ENCODE measurements around the gene PCDHA5. TPM values are rescaled to one million over a fixed set of nuclear protein-coding genes. Genes with fewer than 3 reads are reported as not detected.

PCDHA5 gene
- total RNA-seq, 2 donors from 2014 or later, result 2.3 to 4.0 TPM

DNA sequence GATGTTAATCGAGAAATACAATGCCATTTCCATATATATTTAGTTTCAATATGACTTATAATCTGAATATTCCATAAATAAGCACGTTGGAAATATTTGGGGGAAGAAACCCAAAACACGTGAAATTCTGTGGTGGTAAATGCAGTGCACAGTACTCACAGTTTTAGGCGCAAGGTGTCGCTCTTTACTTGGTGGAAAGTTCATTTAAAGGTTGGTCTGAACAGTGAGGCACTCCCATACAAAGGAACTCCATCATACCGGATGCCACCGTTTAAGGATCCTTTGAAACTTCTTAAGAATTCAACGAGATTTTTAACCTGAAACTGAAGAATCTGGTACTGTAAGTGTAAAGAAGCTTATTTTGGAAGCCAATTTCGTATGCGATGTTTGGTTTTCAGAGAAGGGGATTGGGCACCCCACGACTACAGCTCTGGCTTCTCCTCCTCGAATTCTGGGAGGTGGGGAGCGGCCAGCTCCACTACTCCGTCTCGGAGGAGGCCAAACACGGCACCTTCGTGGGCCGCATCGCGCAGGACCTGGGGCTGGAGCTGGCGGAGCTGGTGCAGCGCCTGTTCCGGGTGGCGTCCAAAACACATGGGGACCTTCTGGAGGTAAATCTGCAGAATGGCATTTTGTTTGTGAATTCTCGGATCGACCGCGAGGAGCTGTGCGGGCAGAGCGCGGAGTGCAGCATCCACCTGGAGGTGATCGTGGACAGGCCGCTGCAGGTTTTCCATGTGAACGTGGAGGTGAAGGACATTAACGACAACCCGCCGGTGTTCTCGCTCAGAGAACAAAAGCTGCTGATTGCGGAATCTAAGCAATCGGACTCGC lies 47.5 kb downstream of the PCDHA5 start, which contains the start of gene PCDHA11:
TSS of gene PCDHA11 (plus strand) at position 237 of the 834 bp plus-strand sequence. CDS start at position 384, 147 bp downstream.
- intact Hi-C loops (cut with DNase I), result no loop called here
- Histone ChIP-seq H3K27me3 (no peaks in the 10 kb centered on the region), H3K4me3 (no peak within 1 kb of the TSS), H3K36me3 (replicated peaks in 1 of 2; ENCODE audit: insufficient read depth in 1 of 2, low read depth in 2 of 2) (no peaks in the 10 kb centered on the region), H3K4me1 (no peaks in the 10 kb centered on the region), H3K27ac (no peak within 1 kb of the TSS), H3K9me3 (peaks cover 0 to 16% (median 3%) of the 10 kb centered on the region in 3 donors)
- WGBS, 2 donors, result 17 to 23% methylated on average over 22 to 41 of the region's 41 CpGs
- no peak for TF ChIP-seq POLR2A (IDR thresholded peaks at IDR 0.05)
- TF ChIP-seq, protein P1, sequence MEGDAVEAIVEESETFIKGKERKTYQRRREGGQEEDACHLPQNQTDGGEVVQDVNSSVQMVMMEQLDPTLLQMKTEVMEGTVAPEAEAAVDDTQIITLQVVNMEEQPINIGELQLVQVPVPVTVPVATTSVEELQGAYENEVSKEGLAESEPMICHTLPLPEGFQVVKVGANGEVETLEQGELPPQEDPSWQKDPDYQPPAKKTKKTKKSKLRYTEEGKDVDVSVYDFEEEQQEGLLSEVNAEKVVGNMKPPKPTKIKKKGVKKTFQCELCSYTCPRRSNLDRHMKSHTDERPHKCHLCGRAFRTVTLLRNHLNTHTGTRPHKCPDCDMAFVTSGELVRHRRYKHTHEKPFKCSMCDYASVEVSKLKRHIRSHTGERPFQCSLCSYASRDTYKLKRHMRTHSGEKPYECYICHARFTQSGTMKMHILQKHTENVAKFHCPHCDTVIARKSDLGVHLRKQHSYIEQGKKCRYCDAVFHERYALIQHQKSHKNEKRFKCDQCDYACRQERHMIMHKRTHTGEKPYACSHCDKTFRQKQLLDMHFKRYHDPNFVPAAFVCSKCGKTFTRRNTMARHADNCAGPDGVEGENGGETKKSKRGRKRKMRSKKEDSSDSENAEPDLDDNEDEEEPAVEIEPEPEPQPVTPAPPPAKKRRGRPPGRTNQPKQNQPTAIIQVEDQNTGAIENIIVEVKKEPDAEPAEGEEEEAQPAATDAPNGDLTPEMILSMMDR (IDR thresholded peaks at IDR 0.05), result peak; percentile 8 to 55 (median 31)
- DNase-seq (peak in 3 of 4 donors; percentile 36 to 57 (median 40)), ATAC-seq (peak; percentile 55)

DNA sequence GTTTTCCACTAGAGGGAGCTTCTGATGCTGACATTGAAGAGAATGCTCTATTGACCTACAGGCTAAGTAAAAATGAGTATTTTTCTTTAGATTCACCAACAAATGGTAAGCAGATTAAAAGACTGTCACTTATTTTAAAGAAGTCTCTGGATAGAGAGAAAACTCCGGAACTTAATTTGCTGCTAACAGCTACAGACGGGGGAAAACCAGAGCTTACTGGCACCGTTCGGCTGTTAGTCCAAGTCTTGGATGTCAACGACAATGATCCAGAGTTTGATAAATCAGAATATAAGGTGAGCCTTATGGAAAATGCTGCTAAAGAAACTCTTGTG lies 48.1 kb downstream of the PCDHA5 start:
- peaks cover 0 to 16% (median 3%) of the 10 kb centered on the region in 3 donors for H3K9me3 ChIP-seq
- no peak overlapping the region for H3K4me3 ChIP-seq
- TF ChIP-seq, protein P1 (IDR thresholded peaks at IDR 0.05), result peak in 2 of 7 experiments; percentile 17 to 23
- TF ChIP-seq POLR2A (IDR thresholded peaks at IDR 0.05), result no peak
- intact Hi-C loops (cut with DNase I), result no loop called here
- H3K27ac ChIP-seq, result no peak overlapping the region
- H3K27me3 ChIP-seq, result no peaks in the 10 kb centered on the region
- no peaks in the 10 kb centered on the region for H3K4me1 ChIP-seq
- no peaks in the 10 kb centered on the region for H3K36me3 ChIP-seq (replicated peaks in 1 of 2; ENCODE audit: insufficient read depth in 1 of 2, low read depth in 2 of 2)
- 57 to 62% methylated on average over 5 of the region's 5 CpGs for WGBS, 2 donors
- ATAC-seq (no peak), DNase-seq (no peak)

DNA sequence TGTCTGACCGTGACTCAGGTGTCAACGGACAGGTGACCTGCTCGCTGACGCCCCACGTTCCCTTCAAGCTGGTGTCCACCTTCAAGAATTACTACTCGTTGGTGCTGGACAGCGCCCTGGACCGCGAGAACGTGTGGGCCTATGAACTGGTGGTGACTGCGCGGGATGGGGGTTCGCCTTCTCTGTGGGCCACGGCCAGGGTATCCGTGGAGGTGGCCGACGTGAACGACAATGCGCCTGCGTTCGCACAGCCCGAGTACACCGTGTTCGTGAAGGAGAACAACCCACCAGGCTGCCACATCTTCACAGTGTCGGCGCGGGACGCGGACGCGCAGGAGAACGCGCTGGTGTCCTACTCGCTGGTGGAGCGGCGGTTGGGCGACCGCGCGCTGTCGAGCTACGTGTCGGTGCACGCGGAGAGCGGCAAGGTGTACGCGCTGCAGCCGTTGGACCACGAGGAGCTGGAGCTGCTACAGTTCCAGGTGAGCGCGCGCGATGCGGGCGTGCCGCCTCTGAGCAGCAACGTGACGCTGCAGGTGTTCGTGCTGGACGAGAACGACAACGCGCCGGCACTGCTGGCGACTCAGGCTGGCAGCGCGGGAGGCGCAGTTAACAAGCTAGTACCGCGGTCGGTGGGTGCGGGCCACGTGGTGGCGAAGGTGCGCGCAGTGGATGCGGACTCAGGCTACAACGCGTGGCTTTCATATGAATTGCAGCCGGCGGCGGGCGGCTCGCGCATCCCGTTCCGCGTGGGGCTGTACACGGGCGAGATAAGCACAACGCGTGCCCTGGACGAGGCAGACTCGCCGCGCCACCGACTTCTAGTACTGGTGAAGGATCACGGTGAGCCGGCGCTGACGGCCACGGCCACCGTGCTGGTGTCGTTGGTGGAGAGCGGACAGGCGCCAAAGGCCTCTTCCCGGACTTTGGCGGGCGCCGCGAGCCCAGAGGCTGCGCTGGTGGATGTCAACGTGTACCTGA lies 49.1 kb downstream of the PCDHA5 start:
- TF ChIP-seq, protein P1 (IDR thresholded peaks at IDR 0.05), result no peak
- no peak for TF ChIP-seq POLR2A (IDR thresholded peaks at IDR 0.05)
- no peaks in the 10 kb centered on the region for H3K36me3 ChIP-seq (replicated peaks in 1 of 2; ENCODE audit: insufficient read depth in 1 of 2, low read depth in 2 of 2)
- ATAC-seq (no peak), DNase-seq (no peak)
- no peaks in the 10 kb centered on the region for H3K27me3 ChIP-seq
- peaks cover 0 to 22% (median 3%) of the 10 kb centered on the region in 3 donors for H3K9me3 ChIP-seq
- no peak overlapping the region for H3K4me3 ChIP-seq
- intact Hi-C loops (cut with DNase I), result no loop called here
- H3K27ac ChIP-seq, result no peak overlapping the region
- WGBS, 2 donors, result 42 to 76% methylated on average over 31 to 97 of the region's 114 CpGs
- H3K4me1 ChIP-seq, result no peaks in the 10 kb centered on the region

Other genes starting within 250 kb of the PCDHA5 start
- 10 to 100 TPM; 19.2 to 62.6 TPM for gene CD14, start 188.4 kb upstream of the PCDHA5 start, total RNA-seq
- 10 to 100 TPM; 14.5 to 58.7 TPM for gene TMCO6, start 182.2 kb upstream of the PCDHA5 start, total RNA-seq
- 10 to 100 TPM; 36.6 to 46.1 TPM for gene NDUFA2, start 174.0 kb upstream of the PCDHA5 start, total RNA-seq
- gene IK, start 173.8 kb upstream of the PCDHA5 start, total RNA-seq, result 100 to 1,000 TPM in 1 of 2 donors, 10 to 100 TPM in 1; 62.6 to 134 TPM
- 10 to 100 TPM; 14.5 to 16.1 TPM for gene WDR55, start 156.7 kb upstream of the PCDHA5 start, total RNA-seq
- 1 to 10 TPM; 1.8 to 2.6 TPM for gene DND1, start 148.0 kb upstream of the PCDHA5 start, total RNA-seq
- 10 to 100 TPM; 46.2 to 52.4 TPM for gene HARS1, start 130.2 kb upstream of the PCDHA5 start, total RNA-seq
- gene HARS2, start 130.2 kb upstream of the PCDHA5 start, total RNA-seq, result 10 to 100 TPM; 13.7 to 23.7 TPM
- gene ZMAT2, start 121.2 kb upstream of the PCDHA5 start, total RNA-seq, result 10 to 100 TPM; 16.1 to 27.0 TPM
- gene PCDHA1, start 35.5 kb upstream of the PCDHA5 start, total RNA-seq, result not detected
- 1 to 10 TPM in 1 of 2 donors, under 1 TPM in 1; 0.26 to 1.3 TPM for gene PCDHA2, start 26.8 kb upstream of the PCDHA5 start, total RNA-seq
- 1 to 10 TPM in 1 of 2 donors, under 1 TPM in 1; 0.99 to 1.0 TPM for gene PCDHA3, start 20.6 kb upstream of the PCDHA5 start, total RNA-seq
- gene PCDHA4, start 14.5 kb upstream of the PCDHA5 start, total RNA-seq, result 1 to 10 TPM; 2.0 to 3.1 TPM
- 1 to 10 TPM; 3.4 to 5.9 TPM for gene PCDHA6, start 6.3 kb downstream of the PCDHA5 start, total RNA-seq
- 1 to 10 TPM; 1.3 to 3.3 TPM for gene PCDHA7, start 12.7 kb downstream of the PCDHA5 start, total RNA-seq
- 1 to 10 TPM; 2.1 to 4.6 TPM for gene PCDHA8, start 19.6 kb downstream of the PCDHA5 start, total RNA-seq
- gene PCDHA9, start 26.8 kb downstream of the PCDHA5 start, total RNA-seq, result 1 to 10 TPM; 1.3 to 3.3 TPM
- 1 to 10 TPM; 3.1 to 6.6 TPM for gene PCDHA10, start 34.3 kb downstream of the PCDHA5 start, total RNA-seq
- gene PCDHA11, start 47.3 kb downstream of the PCDHA5 start, total RNA-seq, result 1 to 10 TPM; 3.6 to 4.9 TPM
- gene PCDHA12, start 53.7 kb downstream of the PCDHA5 start, total RNA-seq, result 1 to 10 TPM; 3.6 to 3.9 TPM
- gene PCDHA13, start 60.5 kb downstream of the PCDHA5 start, total RNA-seq, result 1 to 10 TPM; 2.3 to 7.6 TPM
- 1 to 10 TPM; 1.8 to 4.0 TPM for gene PCDHAC1, start 104.7 kb downstream of the PCDHA5 start, total RNA-seq
- gene PCDHAC2, start 144.9 kb downstream of the PCDHA5 start, total RNA-seq, result 1 to 10 TPM; 1.6 to 2.3 TPM
- under 1 TPM; 0.26 to 0.66 TPM for gene PCDHB1, start 229.8 kb downstream of the PCDHA5 start, total RNA-seq

All from body of pancreas (tissue), 4 donors.